Loucy (cell line): ENCODE data around the gene GPR107.

Source experiments
- H2AFZ ChIP-seq: fragments of 200-600 bp; sonication (generic); 2 replicates; pipeline ENCODE4 v1.6.0; 2016; ENCODE audit warnings: antibody characterized with exemption, mild to moderate bottlenecking, low read length, moderate library complexity
- H3F3A ChIP-seq: fragments of 200-600 bp; 2 replicates; pipeline ENCODE4 v1.6.0; 2016; ENCODE audit warnings: antibody characterized with exemption, low read depth, mild to moderate bottlenecking
- H3K27me3 ChIP-seq: fragments of 200-600 bp; sonication (generic); 2 replicates; pipeline ENCODE4 v1.6.1; 2014; ENCODE audit warnings: low read length, mild to moderate bottlenecking; ENCODE audit not compliant: insufficient read depth, poor library complexity, severe bottlenecking
- H3K36me3 ChIP-seq: fragments of 200-600 bp; sonication (generic); 2 replicates; pipeline ENCODE4 v1.6.1; 2016; ENCODE audit warnings: low read length; ENCODE audit not compliant: insufficient read depth
- H3K4me1 ChIP-seq: fragments of 200-600 bp; sonication (generic); 2 replicates; pipeline ENCODE4 v1.5.1; 2014; ENCODE audit warnings: low read length, mild to moderate bottlenecking; ENCODE audit not compliant: insufficient read depth, poor library complexity, severe bottlenecking
- H3K4me2 ChIP-seq: fragments of 200-600 bp; sonication (generic); 2 replicates; pipeline ENCODE4 v1.6.0; 2014; ENCODE audit warnings: antibody characterized with exemption, low read length, low read depth, mild to moderate bottlenecking; ENCODE audit not compliant: poor library complexity, severe bottlenecking
- H3K4me3 ChIP-seq: fragments of 200-600 bp; sonication (generic); 2 replicates; pipeline ENCODE4 v1.5.1; 2014; ENCODE audit warnings: low read length, mild to moderate bottlenecking, mixed read lengths; ENCODE audit not compliant: poor library complexity, severe bottlenecking
- H3K79me2 ChIP-seq: fragments of 200-600 bp; sonication (generic); 2 replicates; pipeline ENCODE4 v1.6.1; 2014; ENCODE audit warnings: low read length; ENCODE audit not compliant: insufficient read depth
- H3K9ac ChIP-seq: fragments of 200-600 bp; sonication (generic); 2 replicates; pipeline ENCODE4 v1.6.0; 2014; ENCODE audit warnings: mild to moderate bottlenecking, low read depth, low read length, moderate library complexity; ENCODE audit not compliant: poor library complexity, severe bottlenecking
- H3K9me2 ChIP-seq: fragments of 200-600 bp; sonication (generic); replicated peaks from 2 replicates; pipeline ENCODE4 v1.6.1; 2016; ENCODE audit warnings: low read depth, low read length, mixed read lengths
- H3K9me3 ChIP-seq: fragments of 200-600 bp; sonication (generic); 2 replicates; pipeline ENCODE4 v1.6.1; 2014; ENCODE audit warnings: mild to moderate bottlenecking, antibody characterized with exemption, low read length, low read depth; ENCODE audit not compliant: insufficient read depth
- H4K20me1 ChIP-seq: fragments of 200-600 bp; sonication (generic); 2 replicates; pipeline ENCODE4 v1.6.0; 2014; ENCODE audit warnings: antibody characterized with exemption, low read length, mild to moderate bottlenecking; ENCODE audit not compliant: insufficient read depth, poor library complexity, severe bottlenecking
- EZH2phosphoT487 ChIP-seq: fragments of 200-600 bp; IDR thresholded peaks from 2 replicates; pipeline ENCODE4 v1.6.1; 2018; ENCODE audit warnings: antibody characterized with exemption, mild to moderate bottlenecking, moderate library complexity, borderline replicate concordance
- TF ChIP-seq, protein P1 (sequence below): fragments of 200-600 bp; sonication (generic); conservative IDR thresholded peaks from 2 replicates; pipeline ENCODE4 v1.5.1; 2014; ENCODE audit warnings: mild to moderate bottlenecking, antibody characterized with exemption, low read length

Gene GPR107

DNA sequence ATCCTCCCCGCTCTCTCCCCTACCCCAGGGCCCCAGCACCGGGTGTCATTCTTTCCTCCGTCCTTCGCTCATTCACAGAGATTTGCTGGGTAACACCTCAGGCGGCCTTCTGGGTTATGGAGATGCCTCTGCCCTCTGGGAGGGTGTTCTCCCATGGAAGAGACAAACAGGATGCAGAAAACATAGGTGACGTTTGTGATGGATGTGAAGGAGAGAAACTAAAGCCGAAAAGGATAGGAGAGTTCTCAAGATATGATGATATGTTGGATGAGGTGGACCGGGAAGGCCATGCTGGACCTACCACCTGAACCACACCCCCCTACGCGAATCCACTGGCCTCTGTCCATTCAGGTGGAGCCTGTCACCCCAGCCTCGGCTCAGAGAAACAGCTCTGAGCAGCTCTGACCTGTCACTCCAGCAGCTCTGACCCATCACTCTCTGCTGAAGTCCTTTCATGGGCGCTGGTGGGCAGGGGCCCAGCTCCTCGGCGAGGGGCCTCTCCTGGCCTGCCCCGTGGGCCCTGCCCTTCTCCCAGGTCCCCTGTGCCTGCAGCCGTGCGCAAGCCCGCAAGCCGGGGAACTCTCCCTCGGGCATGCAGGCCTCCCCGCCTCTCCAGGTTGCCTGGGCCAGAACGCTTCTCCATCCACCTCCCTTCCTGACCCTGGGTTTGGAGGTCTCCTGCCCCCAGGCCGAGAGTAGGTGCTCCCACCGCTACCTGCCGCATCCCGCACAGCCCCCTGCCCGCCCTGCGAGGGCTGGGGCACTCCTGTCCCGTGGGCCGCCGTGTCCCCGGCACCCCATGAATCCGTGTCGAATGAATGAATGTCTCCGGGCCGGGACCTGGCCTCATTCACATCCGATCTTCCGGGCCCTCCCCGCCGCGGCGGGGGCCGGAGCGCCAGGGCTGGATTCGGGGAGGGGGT lies 117.8 kb downstream of the GPR107 start:
- H3K9me2 ChIP-seq, result no peaks in the 10 kb centered on the region
- H3K79me2 ChIP-seq, result no peaks in the 10 kb centered on the region
- H3F3A ChIP-seq, result no peaks in the 10 kb centered on the region
- no peaks in the 10 kb centered on the region for H3K27me3 ChIP-seq
- no peak overlapping the region for H3K9ac ChIP-seq
- TF ChIP-seq, protein P1, sequence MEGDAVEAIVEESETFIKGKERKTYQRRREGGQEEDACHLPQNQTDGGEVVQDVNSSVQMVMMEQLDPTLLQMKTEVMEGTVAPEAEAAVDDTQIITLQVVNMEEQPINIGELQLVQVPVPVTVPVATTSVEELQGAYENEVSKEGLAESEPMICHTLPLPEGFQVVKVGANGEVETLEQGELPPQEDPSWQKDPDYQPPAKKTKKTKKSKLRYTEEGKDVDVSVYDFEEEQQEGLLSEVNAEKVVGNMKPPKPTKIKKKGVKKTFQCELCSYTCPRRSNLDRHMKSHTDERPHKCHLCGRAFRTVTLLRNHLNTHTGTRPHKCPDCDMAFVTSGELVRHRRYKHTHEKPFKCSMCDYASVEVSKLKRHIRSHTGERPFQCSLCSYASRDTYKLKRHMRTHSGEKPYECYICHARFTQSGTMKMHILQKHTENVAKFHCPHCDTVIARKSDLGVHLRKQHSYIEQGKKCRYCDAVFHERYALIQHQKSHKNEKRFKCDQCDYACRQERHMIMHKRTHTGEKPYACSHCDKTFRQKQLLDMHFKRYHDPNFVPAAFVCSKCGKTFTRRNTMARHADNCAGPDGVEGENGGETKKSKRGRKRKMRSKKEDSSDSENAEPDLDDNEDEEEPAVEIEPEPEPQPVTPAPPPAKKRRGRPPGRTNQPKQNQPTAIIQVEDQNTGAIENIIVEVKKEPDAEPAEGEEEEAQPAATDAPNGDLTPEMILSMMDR, result no peak
- TF ChIP-seq EZH2phosphoT487, result no peak
- H3K4me2 ChIP-seq, result no peak overlapping the region
- no peaks in the 10 kb centered on the region for H3K4me1 ChIP-seq
- no peaks in the 10 kb centered on the region for H4K20me1 ChIP-seq
- no peak overlapping the region for H3K4me3 ChIP-seq
- no peaks in the 10 kb centered on the region for H3K36me3 ChIP-seq
- no peak overlapping the region for H2AFZ ChIP-seq
- no peaks in the 10 kb centered on the region for H3K9me3 ChIP-seq

DNA sequence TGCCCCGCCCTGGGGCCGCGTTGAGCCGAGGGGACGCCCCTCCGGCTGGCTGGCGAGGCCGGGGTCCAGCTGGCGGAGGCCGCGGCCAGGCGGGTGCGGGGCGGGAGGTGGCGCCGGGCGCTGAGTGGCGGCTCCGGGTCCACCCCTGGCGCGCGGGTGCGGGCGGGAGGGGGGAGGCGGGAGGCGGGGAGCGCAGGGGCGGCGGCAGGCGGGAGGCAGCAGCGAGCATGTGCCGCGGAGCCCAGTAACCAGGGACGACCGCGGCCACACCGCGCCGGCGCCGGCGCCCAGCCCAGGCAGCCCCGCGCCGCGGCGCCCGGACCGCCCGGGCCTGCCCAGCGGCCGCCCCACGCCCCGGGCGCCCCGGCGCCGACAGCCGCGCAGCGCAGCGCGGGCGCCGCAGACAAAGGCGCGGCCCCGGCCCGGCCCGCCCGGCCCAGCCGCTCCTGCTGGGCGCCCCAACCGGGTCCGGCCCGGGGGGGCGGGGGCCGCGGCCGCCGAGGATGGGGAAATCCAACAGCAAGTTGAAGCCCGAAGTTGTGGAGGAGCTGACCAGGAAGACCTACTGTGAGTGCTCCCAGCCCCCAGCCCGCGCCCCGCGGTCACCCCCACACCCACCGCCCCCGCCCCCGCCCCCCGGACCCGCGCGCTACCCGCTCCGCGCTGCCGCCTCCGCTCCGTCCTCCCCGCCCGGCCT lies 118.6 kb downstream of the GPR107 start, which contains the start of gene NCS1:
Gene NCS1, plus strand, starts transcription at position 244 of the 697 bp plus-strand sequence. Its CDS starts 260 bp downstream, at position 504.
- TF ChIP-seq, protein P1, result no peak
- TF ChIP-seq EZH2phosphoT487, result no peak
- H3K27me3 ChIP-seq, result no peaks in the 10 kb centered on the region
- H3K36me3 ChIP-seq, result no peaks in the 10 kb centered on the region
- H3K4me2 ChIP-seq, result no peak within 1 kb of the TSS
- H3K4me3 ChIP-seq, result no peak within 1 kb of the TSS
- H3K9me3 ChIP-seq, result no peaks in the 10 kb centered on the region
- no peaks in the 10 kb centered on the region for H4K20me1 ChIP-seq
- no peak within 1 kb of the TSS for H3K9ac ChIP-seq
- no peaks in the 10 kb centered on the region for H3F3A ChIP-seq
- H3K9me2 ChIP-seq, result no peaks in the 10 kb centered on the region
- no peaks in the 10 kb centered on the region for H3K79me2 ChIP-seq
- H3K4me1 ChIP-seq, result no peaks in the 10 kb centered on the region
- H2AFZ ChIP-seq, result no peak within 1 kb of the TSS

DNA sequence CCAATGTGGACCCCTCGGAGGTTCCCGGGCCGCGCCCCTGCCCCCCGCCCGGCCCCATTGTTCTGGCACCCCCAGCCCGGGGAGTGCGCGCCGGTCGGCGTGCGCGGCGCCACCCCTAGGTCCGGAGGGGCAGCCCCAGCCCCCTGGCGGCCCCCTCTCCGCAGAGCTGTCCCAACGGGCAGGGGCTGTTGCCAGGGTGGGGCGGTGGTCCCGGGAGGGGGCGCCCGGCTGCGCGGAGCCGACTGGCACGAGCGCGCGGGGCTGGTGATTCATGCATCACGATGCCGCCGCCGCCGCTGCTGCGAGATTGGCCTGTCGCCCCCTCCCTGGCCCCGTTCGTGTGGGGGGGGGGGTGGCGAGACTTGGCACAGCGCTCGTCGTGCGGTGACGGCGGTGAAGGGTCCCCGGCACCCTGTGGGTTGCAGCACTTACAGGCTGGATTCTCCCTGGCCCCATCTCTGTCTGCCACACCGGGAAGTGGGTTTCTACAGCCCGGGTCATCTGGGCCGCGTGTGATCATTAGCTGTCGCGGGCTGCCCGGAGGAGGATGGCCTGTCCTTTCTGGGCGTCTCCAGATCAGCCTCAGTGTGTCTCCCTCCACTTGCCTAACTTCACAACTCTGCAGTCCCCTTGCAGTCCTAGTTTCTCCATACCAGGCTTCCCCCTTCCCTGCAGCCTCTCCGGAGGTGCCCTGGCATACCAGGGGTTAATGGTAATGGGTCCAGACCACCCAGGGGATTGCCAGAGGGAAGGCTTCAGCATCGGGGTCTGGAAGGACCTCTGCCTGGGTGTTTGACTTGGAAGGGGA lies 119.4 kb downstream of the GPR107 start:
- H3K4me2 ChIP-seq, result no peak overlapping the region
- no peaks in the 10 kb centered on the region for H3K9me2 ChIP-seq
- TF ChIP-seq, protein P1, result no peak
- TF ChIP-seq EZH2phosphoT487, result no peak
- no peak overlapping the region for H3K4me3 ChIP-seq
- H3K9me3 ChIP-seq, result no peaks in the 10 kb centered on the region
- H3K36me3 ChIP-seq, result no peaks in the 10 kb centered on the region
- no peak overlapping the region for H3K9ac ChIP-seq
- H3F3A ChIP-seq, result no peaks in the 10 kb centered on the region
- H2AFZ ChIP-seq, result no peak overlapping the region
- no peaks in the 10 kb centered on the region for H3K4me1 ChIP-seq
- H4K20me1 ChIP-seq, result no peaks in the 10 kb centered on the region
- no peaks in the 10 kb centered on the region for H3K27me3 ChIP-seq
- no peaks in the 10 kb centered on the region for H3K79me2 ChIP-seq
